Measurements from ENCODE around the gene RIMS1. TPM values are rescaled to one million over a fixed set of nuclear protein-coding genes. Genes with fewer than 3 reads are reported as not detected.

The RIMS1 gene
- total and polyA plus RNA-seq, 2 donors = 0.09 to 0.14 TPM

DNA sequence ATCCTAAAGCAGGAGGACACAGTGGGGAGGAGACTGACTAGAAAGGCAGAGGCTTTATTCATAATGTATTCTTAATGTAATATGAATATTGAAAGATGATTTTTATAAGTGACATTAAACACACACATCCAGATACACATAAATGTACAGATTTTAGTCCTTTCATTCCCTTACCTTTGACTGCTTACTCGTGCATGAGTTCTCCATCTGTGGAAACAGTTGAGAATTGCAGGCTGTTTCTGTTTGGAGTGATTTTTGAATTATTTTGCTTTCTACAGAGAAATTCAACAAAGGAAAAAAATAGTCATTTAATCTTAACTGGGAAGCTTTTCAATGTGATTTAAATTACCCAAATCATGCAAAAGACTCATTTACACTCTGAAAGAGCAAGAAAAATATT is 136.5 kb downstream of the RIMS1 start:
- H3K36me3 ChIP-seq (ENCODE audit: control insufficient read depth in 2 of 2, insufficient read depth in 2 of 2, low read length in 1 of 2) = no peaks in the 10 kb centered on the region
- no peak for DNase-seq (ENCODE audit: low read depth in 6 of 9, low spot score in 9 of 9)
- H3K27me3 ChIP-seq (ENCODE audit: control insufficient read depth in 2 of 2, insufficient read depth in 1 of 2, low read length in 1 of 2) = no peaks in the 10 kb centered on the region
- H3K9me3 ChIP-seq (ENCODE audit: control insufficient read depth in 2 of 2, insufficient read depth in 1 of 2, low read length in 1 of 2) = no peaks in the 10 kb centered on the region
- no peak overlapping the region for H3K4me3 ChIP-seq (ENCODE audit: low read length in 2 of 2)
- H3K27ac ChIP-seq (ENCODE audit: low read depth in 1 of 2, low read length in 1 of 2) = no peak overlapping the region
- no peaks in the 10 kb centered on the region for H3K4me1 ChIP-seq (ENCODE audit: control insufficient read depth in 2 of 2, insufficient read depth in 2 of 2, low read length in 2 of 2)
- 63% methylated on average over 1 of the region's 1 CpG for WGBS

GRCh38 chr6:72031471-72031870 is 145.1 kb downstream of the RIMS1 start:
- Histone ChIP-seq H3K27me3 (ENCODE audit: control insufficient read depth in 2 of 2, insufficient read depth in 1 of 2, low read length in 1 of 2) (no peaks in the 10 kb centered on the region), H3K9me3 (ENCODE audit: control insufficient read depth in 2 of 2, insufficient read depth in 1 of 2, low read length in 1 of 2) (no peaks in the 10 kb centered on the region), H3K4me3 (ENCODE audit: low read length in 2 of 2) (no peak overlapping the region), H3K36me3 (ENCODE audit: control insufficient read depth in 2 of 2, insufficient read depth in 2 of 2, low read length in 1 of 2) (no peaks in the 10 kb centered on the region), H3K4me1 (ENCODE audit: control insufficient read depth in 2 of 2, insufficient read depth in 2 of 2, low read length in 2 of 2) (no peaks in the 10 kb centered on the region), H3K27ac (ENCODE audit: low read depth in 1 of 2, low read length in 1 of 2) (no peak overlapping the region)
- DNase-seq (ENCODE audit: low read depth in 6 of 9, low spot score in 9 of 9) = no peak
- whole genome bisulfite sequencing = 81% methylated on average over 2 of the region's 2 CpGs

- no peaks in the 10 kb centered on the region for H3K27me3 ChIP-seq (ENCODE audit: control insufficient read depth in 2 of 2, insufficient read depth in 1 of 2, low read length in 1 of 2)
- H3K4me1 ChIP-seq (ENCODE audit: control insufficient read depth in 2 of 2, insufficient read depth in 2 of 2, low read length in 2 of 2) = no peaks in the 10 kb centered on the region
- no peak overlapping the region for H3K4me3 ChIP-seq (ENCODE audit: low read length in 2 of 2)
- no peaks in the 10 kb centered on the region for H3K36me3 ChIP-seq (ENCODE audit: control insufficient read depth in 2 of 2, insufficient read depth in 2 of 2, low read length in 1 of 2)
- no peak for DNase-seq (ENCODE audit: low read depth in 6 of 9, low spot score in 9 of 9)
- 90% methylated on average over 2 of the region's 2 CpGs for WGBS
- no peak overlapping the region for H3K27ac ChIP-seq (ENCODE audit: low read depth in 1 of 2, low read length in 1 of 2)
- no peaks in the 10 kb centered on the region for H3K9me3 ChIP-seq (ENCODE audit: control insufficient read depth in 2 of 2, insufficient read depth in 1 of 2, low read length in 1 of 2)
Measured at GRCh38 chr6:72032086-72032485, 145.7 kb downstream of the RIMS1 start.

- no peak for DNase-seq (ENCODE audit: low read depth in 6 of 9, low spot score in 9 of 9)
- H3K27ac ChIP-seq (ENCODE audit: low read depth in 1 of 2, low read length in 1 of 2) = no peak overlapping the region
- no peaks in the 10 kb centered on the region for H3K36me3 ChIP-seq (ENCODE audit: control insufficient read depth in 2 of 2, insufficient read depth in 2 of 2, low read length in 1 of 2)
Measured at GRCh38 chr6:72035486-72035885, 149.1 kb downstream of the RIMS1 start.

DNA sequence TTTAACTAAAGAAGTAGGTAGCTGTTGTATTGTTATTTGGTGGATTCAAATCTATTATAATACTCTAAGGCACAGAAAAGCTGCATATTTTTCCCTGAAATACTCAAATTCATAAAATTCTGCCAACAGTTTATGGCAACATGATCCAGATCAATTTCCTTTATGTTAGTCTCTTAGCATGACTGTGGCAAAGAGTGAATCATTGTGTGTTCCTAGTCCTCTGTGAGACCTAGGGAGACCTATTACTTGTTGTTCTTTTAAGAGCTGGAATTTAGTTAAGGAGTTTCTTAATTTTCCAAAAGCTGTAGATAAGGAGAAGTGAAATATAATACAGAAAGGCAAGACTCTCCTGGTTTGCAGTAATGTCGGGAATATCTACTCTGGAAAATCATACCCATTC is 149.6 kb downstream of the RIMS1 start:
- Histone ChIP-seq H3K27ac (ENCODE audit: low read depth in 1 of 2, low read length in 1 of 2) (no peak overlapping the region), H3K36me3 (ENCODE audit: control insufficient read depth in 2 of 2, insufficient read depth in 2 of 2, low read length in 1 of 2) (no peaks in the 10 kb centered on the region), H3K4me1 (ENCODE audit: control insufficient read depth in 2 of 2, insufficient read depth in 2 of 2, low read length in 2 of 2) (no peaks in the 10 kb centered on the region), H3K27me3 (ENCODE audit: control insufficient read depth in 2 of 2, insufficient read depth in 1 of 2, low read length in 1 of 2) (no peaks in the 10 kb centered on the region), H3K4me3 (ENCODE audit: low read length in 2 of 2) (no peak overlapping the region), H3K9me3 (ENCODE audit: control insufficient read depth in 2 of 2, insufficient read depth in 1 of 2, low read length in 1 of 2) (no peaks in the 10 kb centered on the region)
- no peak for DNase-seq (ENCODE audit: low read depth in 6 of 9, low spot score in 9 of 9)
- WGBS = 91% methylated on average over 1 of the region's 1 CpG

More at GRCh38 chr6:72035486-72035885, 149.1 kb downstream of the RIMS1 start:
- Histone ChIP-seq H3K4me3 (ENCODE audit: low read length in 2 of 2) (no peak overlapping the region), H3K4me1 (ENCODE audit: control insufficient read depth in 2 of 2, insufficient read depth in 2 of 2, low read length in 2 of 2) (no peaks in the 10 kb centered on the region), H3K9me3 (ENCODE audit: control insufficient read depth in 2 of 2, insufficient read depth in 1 of 2, low read length in 1 of 2) (no peaks in the 10 kb centered on the region), H3K27me3 (ENCODE audit: control insufficient read depth in 2 of 2, insufficient read depth in 1 of 2, low read length in 1 of 2) (no peaks in the 10 kb centered on the region)

- no peaks in the 10 kb centered on the region for H3K9me3 ChIP-seq (ENCODE audit: control insufficient read depth in 2 of 2, insufficient read depth in 1 of 2, low read length in 1 of 2)
- no peak overlapping the region for H3K4me3 ChIP-seq (ENCODE audit: low read length in 2 of 2)
- H3K4me1 ChIP-seq (ENCODE audit: control insufficient read depth in 2 of 2, insufficient read depth in 2 of 2, low read length in 2 of 2) = no peaks in the 10 kb centered on the region
- H3K36me3 ChIP-seq (ENCODE audit: control insufficient read depth in 2 of 2, insufficient read depth in 2 of 2, low read length in 1 of 2) = no peaks in the 10 kb centered on the region
- WGBS = 46% methylated on average over 4 of the region's 4 CpGs
- DNase-seq (ENCODE audit: low read depth in 6 of 9, low spot score in 9 of 9) = no peak
- H3K27ac ChIP-seq (ENCODE audit: low read depth in 1 of 2, low read length in 1 of 2) = no peak overlapping the region
- H3K27me3 ChIP-seq (ENCODE audit: control insufficient read depth in 2 of 2, insufficient read depth in 1 of 2, low read length in 1 of 2) = no peaks in the 10 kb centered on the region
Measured at GRCh38 chr6:72037006-72037405, 150.7 kb downstream of the RIMS1 start.

DNA sequence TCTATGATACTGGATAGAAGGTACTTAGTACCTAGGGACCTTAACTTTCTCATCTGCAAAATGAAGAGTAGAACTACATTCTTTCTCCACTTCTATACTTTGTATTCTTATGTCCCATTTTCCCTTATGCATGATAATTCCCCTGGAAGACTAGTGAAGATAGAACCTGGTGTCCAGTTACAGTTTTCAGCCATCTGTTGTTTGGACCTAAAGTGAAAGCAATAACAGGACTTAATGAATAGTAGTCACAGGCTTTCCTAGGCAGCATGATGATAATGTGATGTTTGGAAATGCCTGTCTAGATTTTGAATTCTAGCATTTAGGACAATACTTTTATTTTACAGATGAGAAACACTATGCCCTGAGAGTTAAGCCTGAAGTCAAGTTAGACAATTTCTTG is 153.8 kb downstream of the RIMS1 start:
- Histone ChIP-seq H3K27me3 (ENCODE audit: control insufficient read depth in 2 of 2, insufficient read depth in 1 of 2, low read length in 1 of 2) (no peaks in the 10 kb centered on the region), H3K36me3 (ENCODE audit: control insufficient read depth in 2 of 2, insufficient read depth in 2 of 2, low read length in 1 of 2) (no peaks in the 10 kb centered on the region), H3K27ac (ENCODE audit: low read depth in 1 of 2, low read length in 1 of 2) (no peak overlapping the region), H3K4me3 (ENCODE audit: low read length in 2 of 2) (no peak overlapping the region), H3K4me1 (ENCODE audit: control insufficient read depth in 2 of 2, insufficient read depth in 2 of 2, low read length in 2 of 2) (no peaks in the 10 kb centered on the region), H3K9me3 (ENCODE audit: control insufficient read depth in 2 of 2, insufficient read depth in 1 of 2, low read length in 1 of 2) (no peaks in the 10 kb centered on the region)
- DNase-seq (ENCODE audit: low read depth in 6 of 9, low spot score in 9 of 9) = no peak

- DNase-seq (ENCODE audit: low read depth in 6 of 9, low spot score in 9 of 9) = no peak
- Histone ChIP-seq H3K4me3 (ENCODE audit: low read length in 2 of 2) (no peak overlapping the region), H3K9me3 (ENCODE audit: control insufficient read depth in 2 of 2, insufficient read depth in 1 of 2, low read length in 1 of 2) (no peaks in the 10 kb centered on the region), H3K36me3 (ENCODE audit: control insufficient read depth in 2 of 2, insufficient read depth in 2 of 2, low read length in 1 of 2) (no peaks in the 10 kb centered on the region), H3K27ac (ENCODE audit: low read depth in 1 of 2, low read length in 1 of 2) (no peak overlapping the region), H3K27me3 (ENCODE audit: control insufficient read depth in 2 of 2, insufficient read depth in 1 of 2, low read length in 1 of 2) (no peaks in the 10 kb centered on the region), H3K4me1 (ENCODE audit: control insufficient read depth in 2 of 2, insufficient read depth in 2 of 2, low read length in 2 of 2) (no peaks in the 10 kb centered on the region)
- WGBS = 92% methylated on average over 2 of the region's 2 CpGs
Measured at GRCh38 chr6:72042088-72042487, 155.7 kb downstream of the RIMS1 start.

- no peak for DNase-seq (ENCODE audit: low read depth in 6 of 9, low spot score in 9 of 9)
- H3K4me3 ChIP-seq (ENCODE audit: low read length in 2 of 2) = no peak overlapping the region
Measured at GRCh38 chr6:72048080-72048479, 161.7 kb downstream of the RIMS1 start.

GRCh38 chr6:72049376-72049775 is 163.0 kb downstream of the RIMS1 start:
- Histone ChIP-seq H3K4me3 (ENCODE audit: low read length in 2 of 2) (no peak overlapping the region), H3K9me3 (ENCODE audit: control insufficient read depth in 2 of 2, insufficient read depth in 1 of 2, low read length in 1 of 2) (no peaks in the 10 kb centered on the region), H3K36me3 (ENCODE audit: control insufficient read depth in 2 of 2, insufficient read depth in 2 of 2, low read length in 1 of 2) (no peaks in the 10 kb centered on the region), H3K27ac (ENCODE audit: low read depth in 1 of 2, low read length in 1 of 2) (no peak overlapping the region), H3K4me1 (ENCODE audit: control insufficient read depth in 2 of 2, insufficient read depth in 2 of 2, low read length in 2 of 2) (no peaks in the 10 kb centered on the region), H3K27me3 (ENCODE audit: control insufficient read depth in 2 of 2, insufficient read depth in 1 of 2, low read length in 1 of 2) (no peaks in the 10 kb centered on the region)
- 90% methylated on average over 3 of the region's 3 CpGs for WGBS
- no peak for DNase-seq (ENCODE audit: low read depth in 6 of 9, low spot score in 9 of 9)

More at GRCh38 chr6:72048080-72048479, 161.7 kb downstream of the RIMS1 start:
- Histone ChIP-seq H3K9me3 (ENCODE audit: control insufficient read depth in 2 of 2, insufficient read depth in 1 of 2, low read length in 1 of 2) (no peaks in the 10 kb centered on the region), H3K4me1 (ENCODE audit: control insufficient read depth in 2 of 2, insufficient read depth in 2 of 2, low read length in 2 of 2) (no peaks in the 10 kb centered on the region), H3K27me3 (ENCODE audit: control insufficient read depth in 2 of 2, insufficient read depth in 1 of 2, low read length in 1 of 2) (no peaks in the 10 kb centered on the region), H3K36me3 (ENCODE audit: control insufficient read depth in 2 of 2, insufficient read depth in 2 of 2, low read length in 1 of 2) (no peaks in the 10 kb centered on the region), H3K27ac (ENCODE audit: low read depth in 1 of 2, low read length in 1 of 2) (no peak overlapping the region)
- whole genome bisulfite sequencing = 85% methylated on average over 2 of the region's 2 CpGs

Measured in thymus (tissue), 11 donors.